HepG2 (cell line): ENCODE results near the gene HK2. TPM values are rescaled to one million over a fixed set of nuclear protein-coding genes. Genes with fewer than 3 reads are reported as not detected.

Source experiments
- POLR2A ChIP-seq, 2 experiments: IDR thresholded peaks; 2 replicates each; pipeline ENCODE4 v1.6.1; 2011; ENCODE audit warnings: low read depth in 2 of 2, low read length in 2 of 2, mild to moderate bottlenecking in 1 of 2, moderate library complexity in 1 of 2; ENCODE audit not compliant: insufficient read depth in 1 of 2
- RFX1 ChIP-seq: fragments of 450-650 bp; IDR thresholded peaks from 2 replicates; pipeline ENCODE4 v1.6.1; 2017
- TCF7L2 ChIP-seq: IDR thresholded peaks from 2 replicates; pipeline ENCODE4 v1.6.1; 2011; ENCODE audit warnings: mild to moderate bottlenecking, low read depth, low read length, moderate library complexity
- ZNF260 ChIP-seq: sonication (generic); formaldehyde crosslinking; IDR thresholded peaks from 2 replicates; pipeline ENCODE4 v1.4.0; 2020; ENCODE audit warnings: missing genetic modification reagents, low read depth, mild to moderate bottlenecking, borderline replicate concordance
- polyA plus RNA-seq, 8 experiments: library from polyadenylated mRNA; depleted of rRNA in 3 of 8; stranded (reverse) in 7 of 8; unstranded in 1 of 8; fragments of >200 nt; fragmentation: Illumina TruSeq in 4 of 8; extraction: Trizol in 4 of 8; gene quantifications; 2 replicates each; pipeline versions ENCODE4 v1.2.1 to v1.2.3, GENCODE V29; 2011 to 2016; ENCODE audit warnings: low read depth in 4 of 8, missing spikeins in 1 of 8, mixed read lengths in 1 of 8; ENCODE audit not compliant: insufficient read depth in 1 of 8
- total RNA-seq, 5 experiments: library from RNA; depleted of rRNA; stranded (reverse); fragments of >200 nt; fragmentation: Illumina TruSeq; extraction: Trizol; gene quantifications; 2 replicates each; pipeline ENCODE4 v1.2.3, GENCODE V29; 2016; ENCODE audit warnings: low read depth in 1 of 5
- TF ChIP-seq, protein P1 (sequence below): sonication (generic); formaldehyde crosslinking; IDR thresholded peaks from 2 replicates; pipeline ENCODE4 v1.4.0; 2020; ENCODE audit warnings: missing genetic modification reagents
- TF ChIP-seq, protein P2 (sequence below), 2 experiments: sonication (generic) in 1 of 2; formaldehyde crosslinking in 1 of 2; IDR thresholded peaks; 2 replicates each; pipeline versions ENCODE4 v1.6.1 to v1.9.0; 2014 to 2022; ENCODE audit warnings: antibody characterized with exemption in 1 of 2, borderline replicate concordance in 1 of 2, inconsistent platforms in 1 of 2, low read depth in 1 of 2, missing genetic modification reagents in 1 of 2
- TF ChIP-seq, protein P3 (sequence below): IDR thresholded peaks from 2 replicates; pipeline ENCODE4 v1.6.1; 2012; ENCODE audit warnings: inconsistent platforms
- TF ChIP-seq, protein P4 (sequence below): sonication (generic); formaldehyde crosslinking; IDR thresholded peaks from 2 replicates; pipeline ENCODE4 v1.4.0; 2020; ENCODE audit warnings: missing genetic modification reagents
- TF ChIP-seq, protein P5 (sequence below): sonication (generic); formaldehyde crosslinking; IDR thresholded peaks from 2 replicates; pipeline ENCODE4 v1.8.0; 2022; ENCODE audit warnings: mild to moderate bottlenecking, missing genetic modification reagents; ENCODE audit not compliant: insufficient replicate concordance

The HK2 gene
- total and polyA plus RNA-seq, 2 of the 13 experiments (the other 11 are each of a cell fraction or from before 2014, with no cell fraction given): 13.2 to 101 TPM

DNA sequence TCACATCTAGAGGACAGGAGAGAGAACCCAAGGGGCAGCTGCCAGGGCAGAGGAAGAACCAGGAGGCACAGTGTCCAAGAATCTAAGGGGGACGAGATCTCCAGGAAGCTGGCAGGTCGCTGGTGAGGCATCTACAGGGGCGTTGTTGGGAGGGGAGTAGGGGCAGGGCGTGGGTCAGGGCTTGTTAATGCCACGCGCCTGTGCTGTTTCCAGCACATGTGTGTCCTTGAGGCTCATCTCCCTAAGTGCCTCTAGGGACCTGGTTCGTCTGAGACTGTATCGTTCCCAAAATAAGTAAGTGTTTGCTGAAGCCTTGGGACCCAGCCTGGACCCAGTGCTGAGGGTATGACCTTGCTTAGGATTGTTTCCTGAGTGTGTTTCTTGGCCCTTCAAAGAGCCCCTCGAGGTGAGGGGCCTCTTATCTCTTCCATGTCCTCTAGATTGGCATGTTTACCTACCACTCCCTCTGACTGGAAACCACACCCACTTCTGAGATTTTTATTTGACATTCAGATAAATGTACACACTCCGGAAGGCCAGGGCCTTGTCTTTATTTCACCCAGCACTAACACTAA lies 22.2 kb downstream of the HK2 start (continued):
- TF ChIP-seq, protein P1, sequence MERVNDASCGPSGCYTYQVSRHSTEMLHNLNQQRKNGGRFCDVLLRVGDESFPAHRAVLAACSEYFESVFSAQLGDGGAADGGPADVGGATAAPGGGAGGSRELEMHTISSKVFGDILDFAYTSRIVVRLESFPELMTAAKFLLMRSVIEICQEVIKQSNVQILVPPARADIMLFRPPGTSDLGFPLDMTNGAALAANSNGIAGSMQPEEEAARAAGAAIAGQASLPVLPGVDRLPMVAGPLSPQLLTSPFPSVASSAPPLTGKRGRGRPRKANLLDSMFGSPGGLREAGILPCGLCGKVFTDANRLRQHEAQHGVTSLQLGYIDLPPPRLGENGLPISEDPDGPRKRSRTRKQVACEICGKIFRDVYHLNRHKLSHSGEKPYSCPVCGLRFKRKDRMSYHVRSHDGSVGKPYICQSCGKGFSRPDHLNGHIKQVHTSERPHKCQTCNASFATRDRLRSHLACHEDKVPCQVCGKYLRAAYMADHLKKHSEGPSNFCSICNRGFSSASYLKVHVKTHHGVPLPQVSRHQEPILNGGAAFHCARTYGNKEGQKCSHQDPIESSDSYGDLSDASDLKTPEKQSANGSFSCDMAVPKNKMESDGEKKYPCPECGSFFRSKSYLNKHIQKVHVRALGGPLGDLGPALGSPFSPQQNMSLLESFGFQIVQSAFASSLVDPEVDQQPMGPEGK: peak; percentile 80
- TF ChIP-seq, protein P2, sequence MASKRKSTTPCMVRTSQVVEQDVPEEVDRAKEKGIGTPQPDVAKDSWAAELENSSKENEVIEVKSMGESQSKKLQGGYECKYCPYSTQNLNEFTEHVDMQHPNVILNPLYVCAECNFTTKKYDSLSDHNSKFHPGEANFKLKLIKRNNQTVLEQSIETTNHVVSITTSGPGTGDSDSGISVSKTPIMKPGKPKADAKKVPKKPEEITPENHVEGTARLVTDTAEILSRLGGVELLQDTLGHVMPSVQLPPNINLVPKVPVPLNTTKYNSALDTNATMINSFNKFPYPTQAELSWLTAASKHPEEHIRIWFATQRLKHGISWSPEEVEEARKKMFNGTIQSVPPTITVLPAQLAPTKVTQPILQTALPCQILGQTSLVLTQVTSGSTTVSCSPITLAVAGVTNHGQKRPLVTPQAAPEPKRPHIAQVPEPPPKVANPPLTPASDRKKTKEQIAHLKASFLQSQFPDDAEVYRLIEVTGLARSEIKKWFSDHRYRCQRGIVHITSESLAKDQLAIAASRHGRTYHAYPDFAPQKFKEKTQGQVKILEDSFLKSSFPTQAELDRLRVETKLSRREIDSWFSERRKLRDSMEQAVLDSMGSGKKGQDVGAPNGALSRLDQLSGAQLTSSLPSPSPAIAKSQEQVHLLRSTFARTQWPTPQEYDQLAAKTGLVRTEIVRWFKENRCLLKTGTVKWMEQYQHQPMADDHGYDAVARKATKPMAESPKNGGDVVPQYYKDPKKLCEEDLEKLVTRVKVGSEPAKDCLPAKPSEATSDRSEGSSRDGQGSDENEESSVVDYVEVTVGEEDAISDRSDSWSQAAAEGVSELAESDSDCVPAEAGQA (IDR thresholded peaks at IDR 0.05; ENCODE audit: low read depth): no peak
- TF ChIP-seq, protein P2 (CRISPR knock-in tag; IDR thresholded peaks at IDR 0.05; ENCODE audit: borderline replicate concordance): no peak
- TF ChIP-seq, protein P3, sequence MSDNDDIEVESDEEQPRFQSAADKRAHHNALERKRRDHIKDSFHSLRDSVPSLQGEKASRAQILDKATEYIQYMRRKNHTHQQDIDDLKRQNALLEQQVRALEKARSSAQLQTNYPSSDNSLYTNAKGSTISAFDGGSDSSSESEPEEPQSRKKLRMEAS: peak; percentile 87
- TF ChIP-seq, protein P4, sequence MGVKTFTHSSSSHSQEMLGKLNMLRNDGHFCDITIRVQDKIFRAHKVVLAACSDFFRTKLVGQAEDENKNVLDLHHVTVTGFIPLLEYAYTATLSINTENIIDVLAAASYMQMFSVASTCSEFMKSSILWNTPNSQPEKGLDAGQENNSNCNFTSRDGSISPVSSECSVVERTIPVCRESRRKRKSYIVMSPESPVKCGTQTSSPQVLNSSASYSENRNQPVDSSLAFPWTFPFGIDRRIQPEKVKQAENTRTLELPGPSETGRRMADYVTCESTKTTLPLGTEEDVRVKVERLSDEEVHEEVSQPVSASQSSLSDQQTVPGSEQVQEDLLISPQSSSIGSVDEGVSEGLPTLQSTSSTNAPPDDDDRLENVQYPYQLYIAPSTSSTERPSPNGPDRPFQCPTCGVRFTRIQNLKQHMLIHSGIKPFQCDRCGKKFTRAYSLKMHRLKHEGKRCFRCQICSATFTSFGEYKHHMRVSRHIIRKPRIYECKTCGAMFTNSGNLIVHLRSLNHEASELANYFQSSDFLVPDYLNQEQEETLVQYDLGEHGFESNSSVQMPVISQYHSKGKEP (CRISPR knock-in tag): peak; percentile 45; the same call in 1 of the 2 replicates
- TF ChIP-seq, protein P5, sequence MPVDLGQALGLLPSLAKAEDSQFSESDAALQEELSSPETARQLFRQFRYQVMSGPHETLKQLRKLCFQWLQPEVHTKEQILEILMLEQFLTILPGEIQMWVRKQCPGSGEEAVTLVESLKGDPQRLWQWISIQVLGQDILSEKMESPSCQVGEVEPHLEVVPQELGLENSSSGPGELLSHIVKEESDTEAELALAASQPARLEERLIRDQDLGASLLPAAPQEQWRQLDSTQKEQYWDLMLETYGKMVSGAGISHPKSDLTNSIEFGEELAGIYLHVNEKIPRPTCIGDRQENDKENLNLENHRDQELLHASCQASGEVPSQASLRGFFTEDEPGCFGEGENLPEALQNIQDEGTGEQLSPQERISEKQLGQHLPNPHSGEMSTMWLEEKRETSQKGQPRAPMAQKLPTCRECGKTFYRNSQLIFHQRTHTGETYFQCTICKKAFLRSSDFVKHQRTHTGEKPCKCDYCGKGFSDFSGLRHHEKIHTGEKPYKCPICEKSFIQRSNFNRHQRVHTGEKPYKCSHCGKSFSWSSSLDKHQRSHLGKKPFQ (CRISPR knock-in tag): no peak
- TF ChIP-seq RFX1 (no peak), POLR2A (IDR thresholded peaks at IDR 0.05; ENCODE audit: insufficient read depth in 1 of 2, low read depth in 2 of 2, low read length in 2 of 2) (no peak), TCF7L2 (peak; percentile 55), ZNF260 (CRISPR knock-in tag) (no peak)
